ENCODE measurements around the gene MBNL2. TPM values are rescaled to one million over a fixed set of nuclear protein-coding genes. Genes with fewer than 3 reads are reported as not detected.

Gene MBNL2
- 38.2 and 99.4 TPM in 2 replicates for total RNA-seq

GRCh38 chr13:97221989-97222700 is at the start of gene MBNL2:
TSS of gene MBNL2 (plus strand) at chr13:97222333. CDS start at chr13:97276236, 53,903 bp downstream.

GRCh38 chr13:97433727-97434396 is 211.7 kb downstream of the MBNL2 start, which contains the start of gene RAP2A:
TSS of gene RAP2A (plus strand) at chr13:97434169. CDS start at chr13:97434471, 302 bp downstream.

Other genes starting within 250 kb of the MBNL2 start
- gene OXGR1, start 227.9 kb upstream of the MBNL2 start, total RNA-seq: not detected in 2 replicates
- gene RAP2A, start 211.8 kb downstream of the MBNL2 start, total RNA-seq: 41.8 and 62.5 TPM in 2 replicates

All from bladder microvascular endothelial cell (primary cell).